ENCODE results near the gene RNASE7. TPM values are rescaled to one million over a fixed set of nuclear protein-coding genes. Genes with fewer than 3 reads are reported as not detected.

RNASE7 gene
- total and polyA plus RNA-seq, 2 donors from 2014 or later = not detected

GRCh38 chr14:21055432-21056117, 13.4 kb downstream of the RNASE7 start:
- no peak overlapping the region for H3K9ac ChIP-seq (ENCODE audit: low read length in 3 of 3)
- H3K4me3 ChIP-seq (ENCODE audit: low read length in 3 of 3) = no peak overlapping the region
- no peak for FAIRE-seq
- no peaks in the 10 kb centered on the region for H3K9me3 ChIP-seq (ENCODE audit: control insufficient read depth in 2 of 3, insufficient read depth in 1 of 3, low read length in 3 of 3)
- TF ChIP-seq CTCF (IDR thresholded peaks at IDR 0.05; ENCODE audit: borderline replicate concordance, extremely low read depth, insufficient read depth) = no peak
- peaks cover 0 to 21% (median 5%) of the 10 kb centered on the region in 3 donors for H3K4me1 ChIP-seq (ENCODE audit: control insufficient read depth in 2 of 3, insufficient read depth in 2 of 3, low read depth in 1 of 3, low read length in 3 of 3)
- no peaks in the 10 kb centered on the region for H3K36me3 ChIP-seq (ENCODE audit: control insufficient read depth in 2 of 3, insufficient read depth in 3 of 3, low read length in 3 of 3)
- peak in 2 of 5 donors; percentile 32 to 51 for DNase-seq
- H3K27me3 ChIP-seq (ENCODE audit: control insufficient read depth, insufficient read depth, low read length) = no peaks in the 10 kb centered on the region
- H3K27ac ChIP-seq (ENCODE audit: low read depth in 2 of 2, low read length in 2 of 2) = peak overlapping the region in 1 of 2 donors; percentile 21
- intact Hi-C loops (cut with DNase I) = no loop called here

DNA sequence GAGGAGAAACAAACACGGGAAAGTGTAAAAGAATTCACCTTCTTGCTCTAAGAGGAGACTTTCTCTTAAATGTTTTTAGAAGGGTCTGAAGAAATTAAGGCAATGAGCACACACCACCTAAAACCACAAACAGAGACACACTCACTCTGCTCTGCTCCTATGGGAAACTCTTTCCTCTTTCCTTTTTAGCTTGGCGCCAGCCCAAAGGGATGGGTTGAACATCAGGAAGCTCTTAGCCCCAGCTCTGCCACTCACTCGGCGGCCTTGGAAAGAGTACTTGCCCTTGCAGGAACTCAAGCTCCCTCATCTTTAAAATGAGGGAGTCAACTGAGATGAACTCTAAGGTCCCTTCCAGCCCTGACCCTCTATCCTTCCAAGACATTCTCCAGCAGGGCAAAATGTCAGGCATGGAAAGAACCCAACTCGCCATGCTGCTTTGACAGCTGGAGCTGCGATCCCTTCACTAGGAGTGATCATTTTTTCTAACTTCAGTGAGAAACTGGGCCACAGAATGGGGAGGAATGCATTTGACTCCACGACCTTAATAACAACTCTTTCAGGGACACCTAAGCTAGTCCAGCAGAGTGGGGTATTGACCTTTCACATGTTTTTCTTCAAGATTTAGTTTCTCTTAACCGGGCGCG, 14.5 kb downstream of the RNASE7 start:
- H3K27ac ChIP-seq (ENCODE audit: low read depth in 2 of 2, low read length in 2 of 2) = no peak overlapping the region
- H3K27me3 ChIP-seq (ENCODE audit: control insufficient read depth, insufficient read depth, low read length) = no peaks in the 10 kb centered on the region
- H3K36me3 ChIP-seq (ENCODE audit: control insufficient read depth in 2 of 3, insufficient read depth in 3 of 3, low read length in 3 of 3) = no peaks in the 10 kb centered on the region
- DNase-seq = no peak
- H3K9me3 ChIP-seq (ENCODE audit: control insufficient read depth in 2 of 3, insufficient read depth in 1 of 3, low read length in 3 of 3) = no peaks in the 10 kb centered on the region
- peaks cover 0 to 21% (median 5%) of the 10 kb centered on the region in 3 donors for H3K4me1 ChIP-seq (ENCODE audit: control insufficient read depth in 2 of 3, insufficient read depth in 2 of 3, low read depth in 1 of 3, low read length in 3 of 3)
- H3K9ac ChIP-seq (ENCODE audit: low read length in 3 of 3) = no peak overlapping the region
- FAIRE-seq = no peak
- intact Hi-C loops (cut with DNase I) = no loop called here
- no peak for TF ChIP-seq CTCF (IDR thresholded peaks at IDR 0.05; ENCODE audit: borderline replicate concordance, extremely low read depth, insufficient read depth)
- H3K4me3 ChIP-seq (ENCODE audit: low read length in 3 of 3) = no peak overlapping the region

DNA sequence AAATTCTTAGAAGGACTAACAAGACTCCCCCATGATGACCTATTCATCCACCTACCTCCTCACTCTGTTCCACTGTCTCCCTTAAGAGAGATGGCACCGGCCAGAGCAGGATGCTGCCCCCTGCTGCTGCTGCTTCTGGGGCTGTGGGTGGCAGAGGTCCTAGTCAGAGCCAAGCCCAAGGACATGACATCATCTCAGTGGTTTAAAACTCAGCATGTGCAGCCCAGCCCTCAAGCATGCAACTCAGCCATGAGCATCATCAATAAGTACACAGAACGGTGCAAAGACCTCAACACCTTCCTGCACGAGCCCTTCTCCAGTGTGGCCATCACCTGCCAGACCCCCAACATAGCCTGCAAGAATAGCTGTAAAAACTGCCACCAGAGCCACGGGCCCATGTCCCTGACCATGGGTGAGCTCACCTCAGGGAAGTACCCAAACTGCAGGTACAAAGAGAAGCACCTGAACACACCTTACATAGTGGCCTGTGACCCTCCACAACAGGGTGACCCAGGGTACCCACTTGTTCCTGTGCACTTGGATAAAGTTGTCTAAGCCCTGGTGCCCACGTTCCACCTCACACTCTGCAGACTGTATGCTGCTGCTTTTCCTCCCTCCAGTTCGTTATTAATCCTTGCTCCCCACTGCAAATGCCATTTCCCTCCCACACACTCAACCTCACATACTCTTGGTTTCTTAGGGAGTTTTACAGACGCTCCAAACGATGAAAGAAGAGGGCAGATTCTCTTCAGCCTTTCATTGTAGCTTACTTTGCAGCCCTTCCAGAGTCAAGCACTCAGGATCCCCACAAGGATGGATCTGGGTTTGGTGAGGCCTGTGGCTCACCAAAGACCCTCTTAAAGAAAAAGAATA, 15.9 kb downstream of the RNASE7 start, which contains the start of gene RNASE8:
TSS of gene RNASE8 (plus strand) at position 20 of the 873 bp plus-strand sequence. CDS start at position 91, 71 bp downstream.
- Histone ChIP-seq H3K36me3 (ENCODE audit: control insufficient read depth in 2 of 3, insufficient read depth in 3 of 3, low read length in 3 of 3) (no peaks in the 10 kb centered on the region), H3K27ac (ENCODE audit: low read depth in 2 of 2, low read length in 2 of 2) (no peak within 1 kb of the TSS), H3K4me3 (ENCODE audit: low read length in 3 of 3) (no peak within 1 kb of the TSS), H3K9me3 (ENCODE audit: control insufficient read depth in 2 of 3, insufficient read depth in 1 of 3, low read length in 3 of 3) (no peaks in the 10 kb centered on the region), H3K9ac (ENCODE audit: low read length in 3 of 3) (no peak within 1 kb of the TSS), H3K27me3 (ENCODE audit: control insufficient read depth, insufficient read depth, low read length) (no peaks in the 10 kb centered on the region), H3K4me1 (ENCODE audit: control insufficient read depth in 2 of 3, insufficient read depth in 2 of 3, low read depth in 1 of 3, low read length in 3 of 3) (peaks cover under 1 to 21% (median 5%) of the 10 kb centered on the region in 3 donors)
- no peak for TF ChIP-seq CTCF (IDR thresholded peaks at IDR 0.05; ENCODE audit: borderline replicate concordance, extremely low read depth, insufficient read depth)
- no peak for DNase-seq
- no peak for FAIRE-seq
- intact Hi-C loops (cut with DNase I) = no loop called here
